Measurements from ENCODE around the gene CDH4.

CDH4 gene

GRCh38 chr20:61755971-61756845 lies 504.1 kb downstream of the CDH4 start:
- DNase-seq (ENCODE audit: low spot score), result no peak

GRCh38 chr20:61756966-61757677 lies 505.1 kb downstream of the CDH4 start:
- DNase-seq (ENCODE audit: low spot score), result no peak

- no peak for DNase-seq (ENCODE audit: low spot score)
Observed at GRCh38 chr20:61757678-61758563, 505.9 kb downstream of the CDH4 start.

DNA sequence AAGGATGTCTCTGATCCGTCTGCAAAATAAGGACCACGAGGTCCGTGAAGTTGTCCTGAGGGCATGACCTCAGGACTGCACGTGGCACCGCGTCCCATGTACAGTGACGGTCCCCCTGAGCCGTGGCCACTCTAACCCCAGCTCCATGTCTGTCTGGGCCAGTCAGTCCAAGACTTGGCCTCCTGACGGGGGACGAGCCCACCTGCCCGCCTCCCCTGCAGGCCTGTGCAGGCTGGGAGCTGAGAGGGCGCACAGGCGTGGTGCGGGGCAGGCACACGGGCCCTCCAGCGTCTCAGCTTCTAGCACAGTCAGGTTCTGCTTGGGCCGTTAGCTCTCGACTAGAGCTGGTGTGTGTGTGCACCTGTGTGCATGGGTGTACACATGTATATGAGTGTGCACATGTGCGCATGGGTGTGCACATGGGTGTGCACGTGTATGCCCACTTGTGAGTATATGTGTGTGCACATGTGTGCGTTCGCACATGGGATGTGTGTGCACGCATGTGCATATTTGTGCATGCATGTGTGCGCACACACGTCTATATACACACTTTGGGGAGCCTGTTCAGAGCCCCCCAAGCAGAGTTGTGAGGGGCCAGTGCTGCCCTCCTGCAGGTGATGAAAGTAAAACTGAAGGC lies 506.6 kb downstream of the CDH4 start:
- DNase-seq (ENCODE audit: low spot score), result no peak

DNA sequence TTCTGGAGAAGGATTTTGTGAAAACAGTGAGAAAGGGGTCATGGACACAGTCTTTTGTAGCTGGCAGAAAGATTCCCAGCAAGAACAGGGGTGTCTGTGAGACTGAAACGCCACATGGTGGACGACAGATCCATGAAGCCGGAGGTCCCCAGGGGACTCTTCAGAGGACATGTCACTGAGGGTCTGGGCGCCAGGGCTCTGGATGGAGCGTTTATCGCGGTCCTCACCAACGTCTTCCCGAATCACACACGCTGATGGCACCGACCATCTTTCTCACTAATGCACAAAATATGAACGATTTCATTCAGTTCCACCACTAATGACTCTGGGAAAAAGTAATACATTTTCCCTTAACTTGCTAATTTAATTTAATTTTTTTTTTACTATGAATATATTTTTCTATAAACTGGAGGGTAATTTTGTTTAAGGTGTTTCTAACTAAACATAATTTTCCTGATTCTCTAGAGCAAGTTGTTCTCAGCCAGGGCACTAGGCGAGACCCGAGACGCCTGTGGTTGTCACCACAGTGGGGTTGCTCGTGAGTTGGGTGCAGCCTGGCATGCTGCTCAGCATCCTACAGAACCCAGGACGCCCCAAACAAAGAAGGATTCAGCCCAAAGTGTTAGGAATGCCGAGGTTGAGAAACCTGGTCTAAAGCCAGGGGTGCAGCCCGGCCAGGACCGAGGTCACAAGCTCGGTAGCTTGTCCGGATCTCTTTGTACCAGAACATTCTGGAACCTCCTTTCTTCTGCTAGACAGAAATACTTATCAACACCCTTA lies 507.4 kb downstream of the CDH4 start:
- no peak for DNase-seq (ENCODE audit: low spot score)

DNA sequence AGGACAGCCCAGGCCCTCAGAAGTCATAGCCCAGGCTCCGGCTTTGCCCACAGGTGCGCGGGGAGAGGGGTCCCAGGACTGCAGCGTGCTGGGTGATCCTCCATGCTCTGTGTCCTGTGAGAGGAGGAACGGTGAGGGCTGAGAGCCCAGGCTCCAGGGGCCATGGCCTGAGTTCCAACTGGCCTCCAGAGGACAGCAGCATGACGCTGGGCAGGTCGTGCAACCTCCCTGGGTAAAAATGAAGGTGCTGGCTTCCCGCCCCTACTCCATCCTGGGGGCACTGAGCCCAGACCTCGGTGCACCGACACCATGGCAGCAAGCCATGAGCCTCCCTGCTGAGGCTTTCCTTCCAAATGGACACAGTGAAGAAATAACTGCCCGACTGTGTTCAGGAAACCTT lies 508.3 kb downstream of the CDH4 start:
- no peak for DNase-seq (ENCODE audit: low spot score)

GRCh38 chr20:61760731-61761130 lies 508.7 kb downstream of the CDH4 start:
- DNase-seq (ENCODE audit: low spot score), result no peak

DNA sequence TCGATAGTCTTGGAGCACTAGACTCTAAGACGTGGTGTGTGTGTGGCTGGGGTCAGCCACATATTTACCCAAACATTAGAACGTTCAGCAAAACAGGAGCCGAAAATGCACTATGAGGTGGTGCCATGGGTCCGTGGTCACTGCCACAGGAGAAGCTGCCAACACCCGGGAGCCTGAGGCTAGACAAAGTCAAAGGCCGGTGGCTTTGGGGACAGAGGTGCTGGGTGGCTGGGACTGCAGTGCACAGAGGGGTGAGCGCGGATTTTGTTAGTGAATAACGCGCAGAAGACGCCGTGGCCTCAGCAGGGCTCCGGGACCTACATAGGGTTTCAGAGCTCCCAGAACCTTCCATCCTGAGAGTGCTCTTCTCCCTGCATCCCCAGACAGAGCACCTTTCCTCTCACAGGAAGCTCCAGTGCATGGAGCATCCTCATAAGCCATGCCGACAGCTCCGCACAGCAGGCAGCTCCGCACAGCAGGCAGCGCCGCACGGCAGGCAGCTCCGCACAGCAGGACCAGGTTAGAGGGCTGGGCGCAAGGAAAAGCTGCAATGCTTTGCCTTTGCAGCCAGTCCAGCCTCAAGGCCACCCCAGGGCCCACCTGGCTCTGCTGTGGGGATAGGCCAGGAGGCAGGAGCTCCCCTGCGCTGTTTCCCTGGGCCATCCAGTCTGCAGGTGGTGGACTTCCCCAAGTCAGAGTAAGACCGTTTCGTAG lies 509.5 kb downstream of the CDH4 start:
- no peak for DNase-seq (ENCODE audit: low spot score)

- no peak for DNase-seq (ENCODE audit: low spot score)
Observed at GRCh38 chr20:61762167-61762710, 510.2 kb downstream of the CDH4 start.

DNA sequence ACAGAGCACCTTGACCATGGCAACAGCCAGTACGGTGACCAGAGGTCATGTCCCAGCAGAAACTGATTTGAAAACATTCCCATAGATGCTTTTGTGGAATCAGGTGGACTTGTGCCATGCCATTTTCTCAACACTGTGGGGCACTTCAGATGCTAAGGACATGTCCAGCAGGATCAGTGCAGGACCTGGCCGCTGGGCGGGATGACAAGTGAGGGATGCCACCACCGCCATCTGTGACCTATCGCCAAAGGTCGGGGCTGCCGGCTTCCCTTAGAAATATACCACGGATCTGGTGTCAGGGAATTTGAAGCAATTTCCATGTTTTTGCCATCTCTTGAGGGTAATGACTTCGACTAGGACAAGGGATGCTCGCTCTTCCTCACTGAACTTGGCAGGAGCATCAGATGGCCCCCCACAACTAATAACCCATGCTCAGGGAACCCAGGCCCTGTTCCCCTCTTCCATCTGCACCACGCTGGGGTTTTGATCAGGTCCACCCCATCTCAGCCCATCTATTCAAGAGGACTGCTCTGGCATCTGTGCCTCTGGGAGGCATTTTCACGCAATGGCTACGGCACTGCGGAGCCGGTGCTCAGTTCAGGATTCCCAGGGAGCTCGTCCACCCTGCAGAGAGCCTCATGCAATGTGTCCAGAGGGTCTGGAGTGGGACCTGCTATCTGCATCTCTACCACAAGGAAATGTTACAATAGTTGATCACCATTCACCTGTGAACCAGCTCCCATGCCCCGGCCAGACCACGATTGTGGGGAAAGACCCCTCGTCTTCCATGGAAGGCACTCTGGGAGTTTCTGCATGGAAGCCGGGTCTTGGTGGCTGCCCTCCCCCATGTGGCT lies 511.1 kb downstream of the CDH4 start:
- DNase-seq (ENCODE audit: low spot score), result no peak

- DNase-seq (ENCODE audit: low spot score), result no peak
Observed at GRCh38 chr20:61763740-61764400, 511.8 kb downstream of the CDH4 start.

GRCh38 chr20:61764471-61765025 lies 512.5 kb downstream of the CDH4 start:
- no peak for DNase-seq (ENCODE audit: low spot score)

GRCh38 chr20:61765081-61765870 lies 513.2 kb downstream of the CDH4 start:
- DNase-seq (ENCODE audit: low spot score), result no peak

- DNase-seq (ENCODE audit: low spot score), result no peak
Observed at GRCh38 chr20:61765871-61766654, 514.0 kb downstream of the CDH4 start.

- DNase-seq (ENCODE audit: low spot score), result no peak
Observed at GRCh38 chr20:61766921-61767610, 515.0 kb downstream of the CDH4 start.
